Testis (tissue), 2 donors: ENCODE measurements around the gene GNA14.

Source experiments
- POLR2A ChIP-seq: fragments of 450-650 bp; IDR thresholded peaks from one replicate; pipeline ENCODE4 v1.6.1; 2017; ENCODE audit warnings: antibody characterized with exemption, mild to moderate bottlenecking, moderate library complexity
- TF ChIP-seq, protein P1 (sequence below), 3 experiments: fragments of 450-650 bp in 2 of 3; fragments of 200-600 bp in 1 of 3; sonication (generic) in 1 of 3; IDR thresholded peaks; one replicate each; pipeline ENCODE4 v1.5.1; 2016 to 2019; ENCODE audit warnings: antibody characterized with exemption in 3 of 3, mild to moderate bottlenecking in 2 of 3, moderate library complexity in 1 of 3

- TF ChIP-seq, protein P1, sequence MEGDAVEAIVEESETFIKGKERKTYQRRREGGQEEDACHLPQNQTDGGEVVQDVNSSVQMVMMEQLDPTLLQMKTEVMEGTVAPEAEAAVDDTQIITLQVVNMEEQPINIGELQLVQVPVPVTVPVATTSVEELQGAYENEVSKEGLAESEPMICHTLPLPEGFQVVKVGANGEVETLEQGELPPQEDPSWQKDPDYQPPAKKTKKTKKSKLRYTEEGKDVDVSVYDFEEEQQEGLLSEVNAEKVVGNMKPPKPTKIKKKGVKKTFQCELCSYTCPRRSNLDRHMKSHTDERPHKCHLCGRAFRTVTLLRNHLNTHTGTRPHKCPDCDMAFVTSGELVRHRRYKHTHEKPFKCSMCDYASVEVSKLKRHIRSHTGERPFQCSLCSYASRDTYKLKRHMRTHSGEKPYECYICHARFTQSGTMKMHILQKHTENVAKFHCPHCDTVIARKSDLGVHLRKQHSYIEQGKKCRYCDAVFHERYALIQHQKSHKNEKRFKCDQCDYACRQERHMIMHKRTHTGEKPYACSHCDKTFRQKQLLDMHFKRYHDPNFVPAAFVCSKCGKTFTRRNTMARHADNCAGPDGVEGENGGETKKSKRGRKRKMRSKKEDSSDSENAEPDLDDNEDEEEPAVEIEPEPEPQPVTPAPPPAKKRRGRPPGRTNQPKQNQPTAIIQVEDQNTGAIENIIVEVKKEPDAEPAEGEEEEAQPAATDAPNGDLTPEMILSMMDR (IDR thresholded peaks at IDR 0.05), result no peak
- no peak for TF ChIP-seq POLR2A
Observed at GRCh38 chr9:77544546-77544945, 103.6 kb downstream of the GNA14 start.
